Activated CD8-positive, alpha-beta T cell treated with anti-CD3 and anti-CD28 coated beads for 36 hours (primary cell): ENCODE measurements around the gene ADD1. TPM values are rescaled to one million over a fixed set of nuclear protein-coding genes. Genes with fewer than 3 reads are reported as not detected.

Source experiments
- ATAC-seq: fragments of 200-7000 bp; cut with Tn5 transposase; one replicate; pipeline ENCODE4 v1.10.0; 2021; ENCODE audit warnings: mild to moderate bottlenecking, moderate library complexity
- CTCF ChIA-PET: fragments of 350-600 bp; sonication (Branson Sonifier 250); formaldehyde crosslinking; loops from one replicate; lab custom pipeline; 2021; ENCODE audit warnings: antibody characterized with exemption; lab: Charles Lee
- POLR2A ChIA-PET: fragments of 350-600 bp; sonication (Branson Sonifier 250); formaldehyde crosslinking; loops from one replicate; lab custom pipeline; 2021; ENCODE audit warnings: antibody characterized with exemption; lab: Charles Lee
- DNase-seq: peaks from one replicate; pipeline ENCODE4 v3.0.0-alpha.2; 2020
- H3K27ac Mint-ChIP-seq: one replicate; pipeline ENCODE4 v1.8.0; 2021; ENCODE audit warnings: mild to moderate bottlenecking, mixed read lengths
- H3K27me3 Mint-ChIP-seq: one replicate; pipeline ENCODE4 v1.8.0; 2021; ENCODE audit warnings: mixed read lengths
- H3K36me3 Mint-ChIP-seq: one replicate; pipeline ENCODE4 v1.8.0; 2021; ENCODE audit warnings: low read depth, mixed read lengths
- H3K4me1 Mint-ChIP-seq: one replicate; pipeline ENCODE4 v1.8.0; 2021; ENCODE audit warnings: low read depth, mixed read lengths
- H3K4me3 Mint-ChIP-seq: one replicate; pipeline ENCODE4 v1.8.0; 2021; ENCODE audit warnings: mild to moderate bottlenecking, moderate library complexity, mixed read lengths
- H3K9me3 Mint-ChIP-seq: one replicate; pipeline ENCODE4 v1.8.0; 2021; ENCODE audit warnings: mixed read lengths
- intact Hi-C: fragments of 100-400 bp; cut with micrococcal nuclease; formaldehyde crosslinking; loops from one replicate; pipeline ENCODE4 v1.10.0; 2022
- total RNA-seq, 2 experiments: library from RNA; stranded (reverse); gene quantifications; one replicate each; pipeline ENCODE4 v1.2.3, GENCODE V29; 2021
- TF ChIP-seq, protein P1 (sequence below): fragments of 200-600 bp; IDR thresholded peaks from one replicate; pipeline ENCODE4 v1.8.0; 2022; ENCODE audit warnings: antibody characterized with exemption, mild to moderate bottlenecking

The ADD1 gene
- total RNA-seq, 2 experiments from 2014 or later = 149 to 154 TPM

DNA sequence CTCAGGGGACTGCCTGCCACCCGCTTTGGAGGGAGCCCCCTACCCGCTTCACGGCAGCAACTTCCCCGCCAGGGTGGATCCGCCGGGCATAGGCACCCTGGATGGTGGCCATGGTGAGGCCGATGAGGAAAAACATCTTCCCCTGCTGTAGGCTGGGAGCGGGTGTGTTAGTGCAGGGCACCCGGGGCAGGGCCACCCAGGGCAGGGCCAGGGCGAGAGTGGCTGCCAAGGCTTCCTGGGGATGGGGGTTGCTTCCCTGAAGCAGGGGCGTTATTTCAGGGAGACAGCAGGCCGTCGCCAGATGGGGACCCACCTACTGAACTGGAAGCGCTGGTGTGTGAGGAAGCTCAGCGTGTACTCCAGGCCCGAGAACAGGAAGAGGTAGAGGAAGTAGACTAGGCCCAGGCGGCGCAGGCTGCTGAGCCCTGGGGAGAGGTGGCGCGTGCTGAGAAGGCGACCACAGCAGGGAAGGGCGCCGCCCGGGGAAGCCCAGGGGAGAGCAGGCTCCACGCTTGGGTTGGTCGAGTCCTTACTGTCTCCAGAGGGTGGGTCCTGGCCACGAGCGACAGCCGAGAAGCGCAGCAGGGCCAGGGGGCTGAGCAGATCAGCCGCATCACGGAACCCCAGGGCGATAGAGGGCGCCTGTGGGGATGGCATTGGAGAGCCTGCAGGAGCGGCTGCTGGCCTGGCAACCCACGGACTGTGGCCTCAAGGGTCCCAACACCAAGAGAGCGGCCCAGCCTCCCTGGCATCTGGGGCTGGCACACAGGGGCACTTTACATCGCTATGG, 88.1 kb downstream of the ADD1 start:
- DNase-seq (peak; percentile 77), ATAC-seq (peak; percentile 29)
- CTCF ChIA-PET = no interaction called here
- H3K4me1 Mint-ChIP-seq = peaks cover 25% of the 10 kb centered on the region
- H3K27me3 Mint-ChIP-seq = no peaks in the 10 kb centered on the region
- TF ChIP-seq, protein P1, sequence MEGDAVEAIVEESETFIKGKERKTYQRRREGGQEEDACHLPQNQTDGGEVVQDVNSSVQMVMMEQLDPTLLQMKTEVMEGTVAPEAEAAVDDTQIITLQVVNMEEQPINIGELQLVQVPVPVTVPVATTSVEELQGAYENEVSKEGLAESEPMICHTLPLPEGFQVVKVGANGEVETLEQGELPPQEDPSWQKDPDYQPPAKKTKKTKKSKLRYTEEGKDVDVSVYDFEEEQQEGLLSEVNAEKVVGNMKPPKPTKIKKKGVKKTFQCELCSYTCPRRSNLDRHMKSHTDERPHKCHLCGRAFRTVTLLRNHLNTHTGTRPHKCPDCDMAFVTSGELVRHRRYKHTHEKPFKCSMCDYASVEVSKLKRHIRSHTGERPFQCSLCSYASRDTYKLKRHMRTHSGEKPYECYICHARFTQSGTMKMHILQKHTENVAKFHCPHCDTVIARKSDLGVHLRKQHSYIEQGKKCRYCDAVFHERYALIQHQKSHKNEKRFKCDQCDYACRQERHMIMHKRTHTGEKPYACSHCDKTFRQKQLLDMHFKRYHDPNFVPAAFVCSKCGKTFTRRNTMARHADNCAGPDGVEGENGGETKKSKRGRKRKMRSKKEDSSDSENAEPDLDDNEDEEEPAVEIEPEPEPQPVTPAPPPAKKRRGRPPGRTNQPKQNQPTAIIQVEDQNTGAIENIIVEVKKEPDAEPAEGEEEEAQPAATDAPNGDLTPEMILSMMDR = peak; percentile 49
- H3K36me3 Mint-ChIP-seq = peaks cover 44% of the 10 kb centered on the region
- peak overlapping the region; percentile 85 for H3K27ac Mint-ChIP-seq
- intact Hi-C loops = no loop called here
- peak overlapping the region; percentile 87 for H3K4me3 Mint-ChIP-seq
- H3K9me3 Mint-ChIP-seq = no peaks in the 10 kb centered on the region
- POLR2A ChIA-PET = interaction anchor here (1.2 to 1.6 kb wide), 3 partner anchors 18 to 132 kb away, joined by 3 to 4 read pairs (median 4); no protein-coding TSS in a partner anchor

- CTCF ChIA-PET = no interaction called here
- DNase-seq = no peak
- H3K4me1 Mint-ChIP-seq = peaks cover 33% of the 10 kb centered on the region
- H3K4me3 Mint-ChIP-seq = peak overlapping the region; percentile 87
- TF ChIP-seq, protein P1 = no peak
- H3K27ac Mint-ChIP-seq = peak overlapping the region; percentile 95
- intact Hi-C loops = no loop called here
- no peaks in the 10 kb centered on the region for H3K9me3 Mint-ChIP-seq
- peaks cover 51% of the 10 kb centered on the region for H3K36me3 Mint-ChIP-seq
- POLR2A ChIA-PET = interaction anchor here (1.2 to 1.6 kb wide), 3 partner anchors 18 to 133 kb away, joined by 3 to 4 read pairs (median 4); no protein-coding TSS in a partner anchor
- ATAC-seq = no peak
- no peaks in the 10 kb centered on the region for H3K27me3 Mint-ChIP-seq
Observed at GRCh38 chr4:2932321-2932950, 88.8 kb downstream of the ADD1 start.

DNA sequence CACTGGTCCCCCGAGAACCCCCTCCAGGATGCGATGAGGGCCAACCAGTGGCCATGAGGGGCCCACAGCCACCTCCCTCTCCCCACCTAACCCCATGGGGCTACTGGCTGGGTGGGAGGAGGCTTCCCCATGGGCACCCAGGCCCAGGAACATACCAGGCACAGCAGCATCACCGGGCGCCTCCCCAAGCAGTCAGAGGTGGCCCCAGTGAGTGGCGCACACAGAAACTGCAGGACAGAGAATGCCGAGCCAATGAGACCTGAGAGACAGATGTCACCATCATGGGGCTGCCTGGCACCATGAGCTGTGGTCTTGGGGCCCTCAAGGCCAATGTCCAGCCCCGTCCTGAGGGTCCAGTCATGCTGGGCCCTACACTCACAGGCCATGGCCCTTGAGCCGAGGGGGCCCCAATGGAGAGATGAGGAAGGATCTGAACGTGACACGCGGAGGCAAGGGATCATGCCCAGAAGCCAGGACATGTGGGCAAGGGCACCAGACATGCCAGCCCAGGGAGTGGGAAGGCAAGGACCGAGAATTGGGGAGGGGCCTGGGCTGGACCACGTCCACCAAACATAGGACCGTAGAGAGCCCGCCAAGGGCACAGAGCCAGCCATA, 89.4 kb downstream of the ADD1 start:
- DNase-seq = peak; percentile 58
- POLR2A ChIA-PET = interaction anchor here (1.2 to 1.6 kb wide), 3 partner anchors 19 to 134 kb away, joined by 3 to 4 read pairs (median 4); no protein-coding TSS in a partner anchor
- CTCF ChIA-PET = no interaction called here

GRCh38 chr4:2933566-2934076, 90.0 kb downstream of the ADD1 start:
- DNase-seq = no peak

More for the DNA sequence above, 89.4 kb downstream of the ADD1 start:
- H3K27me3 Mint-ChIP-seq = no peaks in the 10 kb centered on the region
- H3K36me3 Mint-ChIP-seq = peaks cover 57% of the 10 kb centered on the region
- H3K4me1 Mint-ChIP-seq = peaks cover 39% of the 10 kb centered on the region
- TF ChIP-seq, protein P1 = no peak
- H3K9me3 Mint-ChIP-seq = no peaks in the 10 kb centered on the region
- no peak for ATAC-seq
- peak overlapping the region; percentile 95 for H3K27ac Mint-ChIP-seq
- intact Hi-C loops = no loop called here
- H3K4me3 Mint-ChIP-seq = peak overlapping the region; percentile 87

More at GRCh38 chr4:2933566-2934076, 90.0 kb downstream of the ADD1 start:
- H3K27me3 Mint-ChIP-seq = no peaks in the 10 kb centered on the region
- peak overlapping the region; percentile 87 for H3K4me3 Mint-ChIP-seq
- H3K9me3 Mint-ChIP-seq = no peaks in the 10 kb centered on the region
- TF ChIP-seq, protein P1 = no peak
- peaks cover 55% of the 10 kb centered on the region for H3K36me3 Mint-ChIP-seq
- ATAC-seq = no peak
- intact Hi-C loops = no loop called here
- peaks cover 39% of the 10 kb centered on the region for H3K4me1 Mint-ChIP-seq
- H3K27ac Mint-ChIP-seq = peak overlapping the region; percentile 95
- CTCF ChIA-PET = no interaction called here
- POLR2A ChIA-PET = interaction anchor here (1.5 kb wide), 1 partner anchor 20 kb away, joined by 4 read pairs; no protein-coding TSS in a partner anchor
